ENCODE data around the gene TMEM214.

The TMEM214 gene

GRCh38 chr2:27032495-27033252 is at the start of gene TMEM214:
Gene TMEM214 (plus strand): TSS chr2:27032965. CDS start chr2:27033016, 51 bp downstream.
- DNase-seq = peak; percentile 74

GRCh38 chr2:26983746-26984145 is 49.0 kb upstream of the TMEM214 start:
- DNase-seq = no peak

- no peak for DNase-seq
Measured at GRCh38 chr2:26985807-26986206, 47.0 kb upstream of the TMEM214 start.

GRCh38 chr2:26986576-26986975 is 46.2 kb upstream of the TMEM214 start:
- DNase-seq = no peak

GRCh38 chr2:26988058-26988860 is 44.5 kb upstream of the TMEM214 start:
- no peak for DNase-seq

- DNase-seq = no peak
Measured at GRCh38 chr2:26989156-26989555, 43.6 kb upstream of the TMEM214 start.

GRCh38 chr2:26991717-26992116 is 41.0 kb upstream of the TMEM214 start:
- DNase-seq = no peak

GRCh38 chr2:26993768-26994167 is 39.0 kb upstream of the TMEM214 start:
- no peak for DNase-seq

GRCh38 chr2:26994983-26995382 is 37.8 kb upstream of the TMEM214 start:
- no peak for DNase-seq

- DNase-seq = no peak
Measured at GRCh38 chr2:26997394-26997793, 35.4 kb upstream of the TMEM214 start.

GRCh38 chr2:26998323-26998722 is 34.4 kb upstream of the TMEM214 start:
- DNase-seq = no peak

- DNase-seq = no peak
Measured at GRCh38 chr2:27000228-27000627, 32.5 kb upstream of the TMEM214 start.

- no peak for DNase-seq
Measured at GRCh38 chr2:27000995-27001394, 31.8 kb upstream of the TMEM214 start.

GRCh38 chr2:27001950-27002349 is 30.8 kb upstream of the TMEM214 start:
- no peak for DNase-seq

- no peak for DNase-seq
Measured at GRCh38 chr2:27003007-27003406, 29.8 kb upstream of the TMEM214 start.

- no peak for DNase-seq
Measured at GRCh38 chr2:27003857-27004256, 28.9 kb upstream of the TMEM214 start.

- DNase-seq = no peak
Measured at GRCh38 chr2:27006602-27007415, 26.0 kb upstream of the TMEM214 start.

GRCh38 chr2:27007416-27008374 is 25.1 kb upstream of the TMEM214 start:
- no peak for DNase-seq

- no peak for DNase-seq
Measured at GRCh38 chr2:27008678-27009077, 24.1 kb upstream of the TMEM214 start.

GRCh38 chr2:27009083-27009482 is 23.7 kb upstream of the TMEM214 start:
- no peak for DNase-seq

GRCh38 chr2:27009716-27010115 is 23.0 kb upstream of the TMEM214 start:
- DNase-seq = no peak

GRCh38 chr2:27010139-27010538 is 22.6 kb upstream of the TMEM214 start:
- DNase-seq = no peak
